Measurements from ENCODE around the gene STK26.

STK26 gene

GRCh38 chrX:132101206-132101605 is 78.1 kb downstream of the STK26 start:
- DNase-seq: no peak

GRCh38 chrX:132101799-132102198 is 78.7 kb downstream of the STK26 start:
- DNase-seq: no peak

GRCh38 chrX:132107291-132107690 is 84.2 kb downstream of the STK26 start:
- no peak for DNase-seq

GRCh38 chrX:132114607-132115006 is 91.5 kb downstream of the STK26 start:
- no peak for DNase-seq

GRCh38 chrX:132115792-132116191 is 92.7 kb downstream of the STK26 start:
- DNase-seq: no peak

GRCh38 chrX:132118358-132118757 is 95.3 kb downstream of the STK26 start:
- no peak for DNase-seq

- DNase-seq: no peak
These were observed 96.2 kb downstream of the STK26 start for GRCh38 chrX:132119283-132119682.

GRCh38 chrX:132119821-132120515 is 96.9 kb downstream of the STK26 start:
- DNase-seq: no peak

- no peak for DNase-seq
These were observed 97.8 kb downstream of the STK26 start for GRCh38 chrX:132120913-132121312.
